Calu3 (cell line): ENCODE data around the gene CTIF. TPM values are rescaled to one million over a fixed set of nuclear protein-coding genes. Genes with fewer than 3 reads are reported as not detected.

Experiments used
- BruUV-seq: library from RNA; stranded (reverse); fragments of 400-500 nt; replicated peaks from 2 replicates; lab custom pipeline; 2021; lab: Mats Ljungman, UMichigan
- CTCF ChIA-PET: fragments of 300-600 bp; sonication (Branson Sonifier 250); formaldehyde crosslinking; loops from one replicate; lab custom pipeline; 2022; ENCODE audit warnings: antibody characterized with exemption; lab: Charles Lee
- DNase-seq: peaks from one replicate; pipeline ENCODE4 v3.0.0; 2022
- H3K27ac Mint-ChIP-seq: one replicate; pipeline ENCODE4 v1.8.0; 2022; ENCODE audit warnings: mixed read lengths; ENCODE audit not compliant: unreplicated experiment
- H3K27me3 Mint-ChIP-seq: one replicate; pipeline ENCODE4 v1.8.0; 2022; ENCODE audit warnings: mixed read lengths; ENCODE audit not compliant: unreplicated experiment
- H3K36me3 Mint-ChIP-seq: one replicate; pipeline ENCODE4 v1.8.0; 2022; ENCODE audit warnings: mild to moderate bottlenecking, moderate library complexity, mixed read lengths; ENCODE audit not compliant: insufficient read depth, unreplicated experiment
- H3K4me1 Mint-ChIP-seq: one replicate; pipeline ENCODE4 v1.8.0; 2022; ENCODE audit warnings: mild to moderate bottlenecking, low read depth, mixed read lengths; ENCODE audit not compliant: unreplicated experiment
- H3K4me3 Mint-ChIP-seq: one replicate; pipeline ENCODE4 v1.8.0; 2022; ENCODE audit warnings: mild to moderate bottlenecking, low read depth, moderate library complexity, mixed read lengths; ENCODE audit not compliant: unreplicated experiment
- H3K9me3 Mint-ChIP-seq: one replicate; pipeline ENCODE4 v1.8.0; 2022; ENCODE audit warnings: low read depth, mixed read lengths; ENCODE audit not compliant: unreplicated experiment
- CTCF ChIP-seq: fragments of 200-600 bp; IDR thresholded peaks from one replicate; pipeline ENCODE4 v1.8.0; 2022; ENCODE audit warnings: antibody characterized with exemption; ENCODE audit not compliant: unreplicated experiment
- intact Hi-C: fragments of 100-400 bp; cut with micrococcal nuclease; formaldehyde crosslinking; loops from one replicate; pipeline ENCODE4 v1.10.0; 2022; ENCODE audit not compliant: unreplicated experiment
- total RNA-seq: library from RNA; stranded (reverse); gene quantifications from 2 replicates; pipeline ENCODE4 v1.2.3, GENCODE V29; 2022

CTIF gene
- total RNA-seq, 1 experiment from 2014 or later: 40.8 TPM

- TF ChIP-seq CTCF: no peak
These were observed 361.6 kb downstream of the CTIF start for GRCh38 chr18:48900469-48900868.

GRCh38 chr18:48901145-48902022 lies 362.6 kb downstream of the CTIF start:
- Mint-ChIP-seq H3K27me3 (no peaks in the 10 kb centered on the region), H3K4me3 (peak overlapping the region; percentile 35), H3K36me3 (peaks cover 9% of the 10 kb centered on the region), H3K4me1 (peaks cover 23% of the 10 kb centered on the region), H3K9me3 (peaks cover 16% of the 10 kb centered on the region), H3K27ac (peak overlapping the region; percentile 78)
- DNase-seq: no peak
- CTCF ChIA-PET: no interaction called here
- no peak for TF ChIP-seq CTCF
- intact Hi-C loops: no loop called here
- no TSS peak for BruUV-seq

More at GRCh38 chr18:48900469-48900868, 361.6 kb downstream of the CTIF start:
- CTCF ChIA-PET: no interaction called here
- H3K4me3 Mint-ChIP-seq: no peak overlapping the region
- H3K27ac Mint-ChIP-seq: no peak overlapping the region
- H3K27me3 Mint-ChIP-seq: no peaks in the 10 kb centered on the region
- H3K36me3 Mint-ChIP-seq: peaks cover 9% of the 10 kb centered on the region
- intact Hi-C loops: no loop called here
- DNase-seq: no peak
- peaks cover 16% of the 10 kb centered on the region for H3K9me3 Mint-ChIP-seq
- peaks cover 29% of the 10 kb centered on the region for H3K4me1 Mint-ChIP-seq
- no TSS peak for BruUV-seq

GRCh38 chr18:48902023-48902855 lies 363.4 kb downstream of the CTIF start:
- intact Hi-C loops: no loop called here
- Mint-ChIP-seq H3K9me3 (peaks cover 16% of the 10 kb centered on the region), H3K27ac (peak overlapping the region; percentile 78), H3K36me3 (peaks cover 9% of the 10 kb centered on the region), H3K4me3 (peak overlapping the region; percentile 35), H3K27me3 (no peaks in the 10 kb centered on the region), H3K4me1 (peaks cover 14% of the 10 kb centered on the region)
- CTCF ChIA-PET: no interaction called here
- TF ChIP-seq CTCF: no peak
- peak; percentile 95 for DNase-seq
- no TSS peak for BruUV-seq

GRCh38 chr18:48902856-48903601 lies 364.2 kb downstream of the CTIF start:
- no peak for DNase-seq
- BruUV-seq: no TSS peak
- CTCF ChIA-PET: no interaction called here
- Mint-ChIP-seq H3K27me3 (no peaks in the 10 kb centered on the region), H3K27ac (no peak overlapping the region), H3K4me3 (no peak overlapping the region), H3K4me1 (peaks cover 14% of the 10 kb centered on the region), H3K9me3 (peaks cover 16% of the 10 kb centered on the region), H3K36me3 (peaks cover 9% of the 10 kb centered on the region)
- no peak for TF ChIP-seq CTCF
- intact Hi-C loops: no loop called here
